Endothelial cell of umbilical vein (primary cell): Measurements from ENCODE around the gene ACVR2A.

ENCODE experiments used
- EZH2 ChIP-seq: IDR thresholded peaks from 2 replicates; pipeline ENCODE4 v1.6.1; 2012; ENCODE audit warnings: borderline replicate concordance, low read depth, mild to moderate bottlenecking, moderate library complexity, low read length, inconsistent platforms; ENCODE audit not compliant: severe bottlenecking
- FOS ChIP-seq: IDR thresholded peaks from 2 replicates; pipeline ENCODE4 v1.6.1; 2011; ENCODE audit warnings: mild to moderate bottlenecking, low read length, moderate library complexity, borderline replicate concordance; ENCODE audit not compliant: insufficient read depth
- GATA2 ChIP-seq: IDR thresholded peaks from 2 replicates; pipeline ENCODE4 v1.7.0; 2011; ENCODE audit warnings: low read depth, mild to moderate bottlenecking, moderate library complexity, mixed read lengths, low read length; ENCODE audit not compliant: insufficient read length, insufficient read depth
- JUN ChIP-seq: IDR thresholded peaks from 2 replicates; pipeline ENCODE4 v1.6.1; 2011; ENCODE audit warnings: borderline replicate concordance, low read depth; ENCODE audit not compliant: insufficient read length, insufficient read depth
- MYC ChIP-seq: IDR thresholded peaks from one replicate; pipeline ENCODE4 v1.6.1; 2011; ENCODE audit warnings: mild to moderate bottlenecking, low read depth, low read length
- POLR2A ChIP-seq: IDR thresholded peaks from 2 replicates; pipeline ENCODE4 v1.6.1; 2012; ENCODE audit warnings: low read depth, mild to moderate bottlenecking, control low read depth, low read length
- POLR2AphosphoS5 ChIP-seq: IDR thresholded peaks from 2 replicates; pipeline ENCODE4 v1.6.1; 2012; ENCODE audit warnings: low read depth, mild to moderate bottlenecking, control low read depth, low read length, moderate library complexity; ENCODE audit not compliant: insufficient read depth
- TF ChIP-seq, protein P1 (sequence below), 2 donors: IDR thresholded peaks; 1 replicate in 1 of 2; 2 replicates in 1 of 2; pipeline ENCODE4 v1.5.1; 2011; ENCODE audit warnings: low read length in 2 of 2, mild to moderate bottlenecking in 2 of 2, moderate library complexity in 2 of 2, control low read depth in 1 of 2, inconsistent platforms in 1 of 2, low read depth in 1 of 2; ENCODE audit not compliant: insufficient read depth in 1 of 2; ENCODE audit errors: extremely low read depth in 1 of 2
- TF ChIP-seq, protein P2 (sequence below): IDR thresholded peaks from 2 replicates; pipeline ENCODE4 v1.6.1; 2011; ENCODE audit not compliant: insufficient read depth, insufficient read length

DNA sequence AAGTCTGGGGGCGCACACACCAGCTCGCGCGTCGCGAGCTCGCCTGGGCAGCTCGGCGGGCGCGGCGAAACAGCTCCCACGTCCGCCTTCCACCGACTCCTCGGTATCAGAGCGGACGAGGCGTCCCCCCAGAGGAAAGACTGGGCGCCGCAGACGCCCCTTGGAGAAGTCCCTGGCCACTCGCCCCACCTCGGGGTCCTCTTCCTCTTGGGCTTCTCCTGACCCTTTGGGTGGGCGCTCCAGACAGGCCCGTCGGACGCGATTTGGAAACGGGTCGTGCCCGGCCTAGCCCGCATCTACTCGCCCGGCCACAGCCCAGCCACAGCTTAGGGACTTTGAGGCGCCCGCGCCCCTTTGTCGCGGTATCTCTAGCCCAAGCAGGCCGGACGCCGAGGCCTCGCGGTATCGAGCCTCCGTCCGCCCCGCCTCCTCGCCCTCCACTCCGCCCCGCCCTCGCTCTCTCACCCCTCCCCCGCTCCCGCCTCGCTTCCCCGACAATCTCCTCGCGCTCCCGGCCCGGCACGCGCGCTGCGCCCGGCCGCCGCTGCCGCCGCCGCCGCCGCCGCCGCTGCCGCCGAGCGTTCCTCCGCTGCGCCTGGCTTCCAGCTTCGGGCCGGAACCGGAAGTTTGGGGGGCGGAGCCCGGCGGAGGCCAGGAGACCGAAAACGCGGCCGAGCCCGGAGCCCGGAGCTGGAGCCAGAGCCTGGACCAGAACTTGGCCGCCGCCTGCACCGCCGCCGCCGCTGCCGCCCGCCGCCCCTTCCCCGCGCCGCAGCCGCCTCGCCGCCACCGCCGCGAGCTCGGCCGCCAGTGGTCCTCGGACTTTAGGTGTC, 749 bp upstream of the ACVR2A start:
- TF ChIP-seq, protein P1, sequence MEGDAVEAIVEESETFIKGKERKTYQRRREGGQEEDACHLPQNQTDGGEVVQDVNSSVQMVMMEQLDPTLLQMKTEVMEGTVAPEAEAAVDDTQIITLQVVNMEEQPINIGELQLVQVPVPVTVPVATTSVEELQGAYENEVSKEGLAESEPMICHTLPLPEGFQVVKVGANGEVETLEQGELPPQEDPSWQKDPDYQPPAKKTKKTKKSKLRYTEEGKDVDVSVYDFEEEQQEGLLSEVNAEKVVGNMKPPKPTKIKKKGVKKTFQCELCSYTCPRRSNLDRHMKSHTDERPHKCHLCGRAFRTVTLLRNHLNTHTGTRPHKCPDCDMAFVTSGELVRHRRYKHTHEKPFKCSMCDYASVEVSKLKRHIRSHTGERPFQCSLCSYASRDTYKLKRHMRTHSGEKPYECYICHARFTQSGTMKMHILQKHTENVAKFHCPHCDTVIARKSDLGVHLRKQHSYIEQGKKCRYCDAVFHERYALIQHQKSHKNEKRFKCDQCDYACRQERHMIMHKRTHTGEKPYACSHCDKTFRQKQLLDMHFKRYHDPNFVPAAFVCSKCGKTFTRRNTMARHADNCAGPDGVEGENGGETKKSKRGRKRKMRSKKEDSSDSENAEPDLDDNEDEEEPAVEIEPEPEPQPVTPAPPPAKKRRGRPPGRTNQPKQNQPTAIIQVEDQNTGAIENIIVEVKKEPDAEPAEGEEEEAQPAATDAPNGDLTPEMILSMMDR (IDR thresholded peaks at IDR 0.05; ENCODE audit: extremely low read depth in 1 of 2, insufficient read depth in 1 of 2, low read depth in 1 of 2, low read length in 2 of 2): peak in 1 of 2 donors; percentile 23
- TF ChIP-seq FOS: no peak
- TF ChIP-seq GATA2: no peak
- no peak for TF ChIP-seq MYC
- no peak for TF ChIP-seq POLR2A
- peak; percentile 8 for TF ChIP-seq POLR2AphosphoS5
- TF ChIP-seq EZH2: no peak
- TF ChIP-seq, protein P2, sequence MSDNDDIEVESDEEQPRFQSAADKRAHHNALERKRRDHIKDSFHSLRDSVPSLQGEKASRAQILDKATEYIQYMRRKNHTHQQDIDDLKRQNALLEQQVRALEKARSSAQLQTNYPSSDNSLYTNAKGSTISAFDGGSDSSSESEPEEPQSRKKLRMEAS: no peak
- TF ChIP-seq JUN: no peak
